H1 (cell line): ENCODE measurements around the gene ARHGAP26.

ENCODE experiments used
- CTCF ChIP-seq, 3 experiments: IDR thresholded peaks; 1 replicate in 2 of 3; 2 replicates in 1 of 3; pipeline versions ENCODE4 v1.5.1 to v1.6.1; 2011; ENCODE audit warnings: low read length in 3 of 3, mild to moderate bottlenecking in 3 of 3, inconsistent platforms in 2 of 3, low read depth in 1 of 3, moderate library complexity in 1 of 3; ENCODE audit not compliant: insufficient read depth in 1 of 3; ENCODE audit errors: control extremely low read depth in 1 of 3
- EZH2 ChIP-seq: fragments of 200-600 bp; sonication (generic); IDR thresholded peaks from 2 replicates; pipeline ENCODE4 v1.7.1; 2012; ENCODE audit warnings: low read depth, mild to moderate bottlenecking, moderate library complexity, low read length, inconsistent platforms; ENCODE audit not compliant: severe bottlenecking
- POLR2AphosphoS5 ChIP-seq: IDR thresholded peaks from 2 replicates; pipeline ENCODE4 v1.6.1; 2011; ENCODE audit warnings: low read depth, low read length
- SIRT6 ChIP-seq: IDR thresholded peaks from one replicate; pipeline ENCODE4 v1.7.1; 2012; ENCODE audit warnings: low read length, inconsistent platforms
- TAF1 ChIP-seq: IDR thresholded peaks from 2 replicates; pipeline ENCODE4 v1.6.1; 2011; ENCODE audit warnings: mild to moderate bottlenecking, low read depth, low read length
- USF2 ChIP-seq: IDR thresholded peaks from 2 replicates; pipeline ENCODE4 v1.6.1; 2011; ENCODE audit warnings: low read length, improper control_type of control experiment

DNA sequence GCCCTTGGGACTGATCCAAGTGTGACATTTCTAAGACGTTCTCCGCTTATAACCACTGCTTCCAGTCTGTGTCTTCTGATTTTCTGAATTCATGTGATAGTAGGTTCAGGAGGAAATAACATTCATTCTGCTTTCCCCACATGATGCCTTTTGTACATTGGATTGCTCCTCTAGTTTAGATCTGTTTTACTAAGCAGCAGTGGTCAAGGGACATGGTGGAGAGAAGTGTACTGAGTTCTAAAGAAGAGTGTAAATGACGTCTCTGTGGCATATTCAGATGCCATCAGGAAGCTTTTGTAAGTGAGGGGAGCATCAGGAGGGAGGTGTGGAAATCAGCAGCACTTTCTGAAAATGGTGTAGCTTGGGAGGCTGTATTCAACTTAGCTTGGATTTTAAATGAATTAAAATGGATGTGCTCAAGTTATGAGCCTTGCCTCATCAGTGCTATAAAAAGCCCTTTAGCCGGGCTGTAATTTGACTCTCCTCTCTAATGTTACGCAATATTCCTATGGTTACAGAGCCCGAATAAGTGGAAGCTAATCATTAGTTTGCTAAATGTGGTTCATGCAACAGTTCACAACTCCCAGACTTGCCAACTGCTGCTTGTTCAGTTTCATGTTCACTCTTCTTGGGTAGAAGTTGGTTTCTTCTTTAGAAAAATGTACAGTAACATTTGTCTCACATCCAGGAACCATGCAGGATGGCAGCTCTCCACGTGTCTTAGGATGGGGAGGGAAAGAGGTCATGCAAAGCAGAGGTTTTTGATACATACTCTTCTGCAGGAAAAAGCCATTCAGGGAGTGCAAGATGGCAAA, 281.3 kb downstream of the ARHGAP26 start:
- TF ChIP-seq CTCF (IDR thresholded peaks at IDR 0.05; ENCODE audit: control extremely low read depth in 1 of 3, insufficient read depth in 1 of 3, low read depth in 1 of 3, low read length in 3 of 3), result no peak
- TF ChIP-seq USF2, result no peak
- no peak for TF ChIP-seq EZH2
- TF ChIP-seq SIRT6, result no peak
- TF ChIP-seq TAF1, result no peak
- TF ChIP-seq POLR2AphosphoS5, result no peak
